HG02610 (cell line): ENCODE data around the gene TFDP1.

Experiments
- ATAC-seq: cut with Tn5 transposase; IDR thresholded peaks from one replicate; pipeline ENCODE4 v1.9.1; 2021; ENCODE audit warnings: mild to moderate bottlenecking, moderate library complexity; ENCODE audit not compliant: unreplicated experiment

TFDP1 gene

GRCh38 chr13:113584205-113584869 is at the start of gene TFDP1:
Gene TFDP1, plus strand, starts transcription at chr13:113584753. Its CDS starts 1,085 bp downstream, at chr13:113585838.
- ATAC-seq, result peak; percentile 87

- ATAC-seq, result no peak
Measured at GRCh38 chr13:113535381-113535781, 49.2 kb upstream of the TFDP1 start.

GRCh38 chr13:113536461-113537110 is 48.0 kb upstream of the TFDP1 start:
- ATAC-seq, result no peak

GRCh38 chr13:113537205-113537604 is 47.3 kb upstream of the TFDP1 start:
- no peak for ATAC-seq

- ATAC-seq, result no peak
Measured at GRCh38 chr13:113537909-113538688, 46.5 kb upstream of the TFDP1 start.

GRCh38 chr13:113538689-113539058 is 45.9 kb upstream of the TFDP1 start:
- ATAC-seq, result no peak

- ATAC-seq, result no peak
Measured at GRCh38 chr13:113539176-113539575, 45.4 kb upstream of the TFDP1 start.

- no peak for ATAC-seq
Measured at GRCh38 chr13:113539822-113540221, 44.7 kb upstream of the TFDP1 start.

- ATAC-seq, result no peak
Measured at GRCh38 chr13:113540523-113540922, 44.0 kb upstream of the TFDP1 start.

- no peak for ATAC-seq
Measured at GRCh38 chr13:113542751-113543424, 41.7 kb upstream of the TFDP1 start.

- ATAC-seq, result no peak
Measured at GRCh38 chr13:113544071-113544891, 40.3 kb upstream of the TFDP1 start.

GRCh38 chr13:113544896-113545295 is 39.7 kb upstream of the TFDP1 start:
- ATAC-seq, result no peak

- ATAC-seq, result no peak
Measured at GRCh38 chr13:113545455-113545930, 39.1 kb upstream of the TFDP1 start.

- ATAC-seq, result no peak
Measured at GRCh38 chr13:113545931-113546516, 38.5 kb upstream of the TFDP1 start.

GRCh38 chr13:113546571-113547237 is 37.8 kb upstream of the TFDP1 start:
- no peak for ATAC-seq

GRCh38 chr13:113547238-113547971 is 37.1 kb upstream of the TFDP1 start:
- ATAC-seq, result no peak

GRCh38 chr13:113548171-113548641 is 36.3 kb upstream of the TFDP1 start:
- ATAC-seq, result no peak

- no peak for ATAC-seq
Measured at GRCh38 chr13:113548778-113549621, 35.6 kb upstream of the TFDP1 start.
